Heart left ventricle (tissue), 13 donors: ENCODE measurements around the gene MXI1.

Source experiments
- CTCF ChIP-seq, 12 donors: fragments of 200-600 bp; sonication (generic) in 4 of 12; IDR thresholded peaks; one replicate each; pipeline versions ENCODE4 v1.5.0 to v1.8.0; 2018 to 2022; ENCODE audit warnings: antibody characterized with exemption in 12 of 12, mild to moderate bottlenecking in 5 of 12
- POLR2A ChIP-seq, 2 donors: fragments of 450-650 bp; IDR thresholded peaks; one replicate each; pipeline ENCODE4 v1.6.1; 2017; ENCODE audit warnings: antibody characterized with exemption in 2 of 2, mild to moderate bottlenecking in 2 of 2, moderate library complexity in 2 of 2
- donor health status: ischemic (EF 13 %, LVEDD 7.1; RV severe dilation, severe dysfunction).
- donor health status: DM: no; HTN: yes; CAD: no.
- donor health status: DM: no; HTN: no; CAD: no.
- donor health status: ischemic (EF 25% LVEDD 6.9; RV normal size, moderate dysfunction).
- donor health status: ischemic (EF 25% LVEDD 5.7; RV mildly dilated, moderate dysfunction).
- donor health status: ischemic (EF 35%, LVEDD 5.7; RV mildly dilated, moderate dysfunction).
- donor health status: nonischemic (EF 11% LVEDD 7.7; RV severe dilation, severe dysfunction).
- donor health status: DM: yes; HTN: yes; CAD: no.
- donor health status: PGD.
- donor health status: ischemic (EF 29% LVEDD 5.4; RV normal size, mild dysfunction).
- donor health status: nonischemic (EF 23%, LVEDD 6.1; RV moderate dilation, normal function).

- TF ChIP-seq CTCF (IDR thresholded peaks at IDR 0.05) (no peak), POLR2A (IDR thresholded peaks at IDR 0.05) (peak in 1 of 2 donors; percentile 72)
These were observed 97.5 kb downstream of the MXI1 start, which contains the start of gene SMNDC1 for GRCh38 chr10:110304780-110305421.
